NT2/D1 (cell line): Measurements from ENCODE around the gene ERICH6.

ENCODE experiments used
- SUZ12 ChIP-seq: IDR thresholded peaks from 2 replicates; pipeline ENCODE4 v1.6.1; 2011; ENCODE audit not compliant: insufficient read length, insufficient read depth; ENCODE audit errors: extremely low read depth
- YY1 ChIP-seq: IDR thresholded peaks from 2 replicates; pipeline ENCODE4 v1.6.1; 2011; ENCODE audit not compliant: insufficient read length, insufficient read depth
- ZNF274 ChIP-seq: IDR thresholded peaks from 2 replicates; pipeline ENCODE4 v1.6.1; 2011; ENCODE audit warnings: mild to moderate bottlenecking, low read depth, low read length

GRCh38 chr3:150699068-150699639, 4.6 kb downstream of the ERICH6 start:
- TF ChIP-seq YY1 (no peak), SUZ12 (no peak), ZNF274 (no peak)
